Measurements from ENCODE around the gene NRXN3. TPM values are rescaled to one million over a fixed set of nuclear protein-coding genes. Genes with fewer than 3 reads are reported as not detected.

The NRXN3 gene
- total RNA-seq, 2 donors from 2014 or later, result not detected

GRCh38 chr14:79157369-79157768 lies 987.2 kb downstream of the NRXN3 start:
- Mint-ChIP-seq H3K27me3 (ENCODE audit: low read depth) (no peaks in the 10 kb centered on the region), H3K4me1 (ENCODE audit: low read depth) (no peaks in the 10 kb centered on the region), H3K4me3 (no peak overlapping the region), H3K27ac (no peak overlapping the region), H3K36me3 (ENCODE audit: insufficient read depth in 2 of 2) (no peaks in the 10 kb centered on the region), H3K9me3 (peaks cover 2 to 3% of the 10 kb centered on the region in 2 donors)
- DNase-seq (no peak), ATAC-seq (replicated peaks in 1 of 2) (no peak)

DNA sequence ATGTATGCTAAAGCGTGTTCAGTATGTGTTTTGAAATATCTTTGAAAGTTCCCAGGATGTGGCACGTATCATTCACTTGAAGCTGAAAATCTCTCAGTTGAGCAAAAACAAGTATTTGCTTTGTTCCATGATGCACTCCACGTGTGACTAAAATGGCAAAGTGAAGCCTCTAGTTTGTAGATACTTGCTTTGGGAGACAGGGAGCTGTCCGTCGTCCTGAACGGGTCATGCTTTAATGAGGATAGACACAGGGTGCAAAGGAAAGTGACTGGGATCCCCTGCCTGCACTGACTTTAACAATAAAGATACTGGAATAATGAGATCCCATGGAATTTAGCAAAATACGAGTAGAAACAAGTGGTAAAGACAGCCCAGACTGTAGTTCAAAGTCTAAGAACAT lies 991.4 kb downstream of the NRXN3 start:
- Mint-ChIP-seq H3K4me3 (no peak overlapping the region), H3K36me3 (ENCODE audit: insufficient read depth in 2 of 2) (peaks cover 3 to 5% of the 10 kb centered on the region in 2 donors), H3K4me1 (ENCODE audit: low read depth) (no peaks in the 10 kb centered on the region), H3K27ac (no peak overlapping the region), H3K27me3 (ENCODE audit: low read depth) (no peaks in the 10 kb centered on the region), H3K9me3 (peaks cover 6 to 17% of the 10 kb centered on the region in 2 donors)
- ATAC-seq (replicated peaks in 1 of 2) (no peak), DNase-seq (no peak)

GRCh38 chr14:79162833-79163232 lies 992.7 kb downstream of the NRXN3 start:
- no peak for DNase-seq
- H3K27ac Mint-ChIP-seq, result no peak overlapping the region
- no peaks in the 10 kb centered on the region for H3K4me1 Mint-ChIP-seq (ENCODE audit: low read depth)
- H3K36me3 Mint-ChIP-seq (ENCODE audit: insufficient read depth in 2 of 2), result peaks cover 3 to 5% of the 10 kb centered on the region in 2 donors
- H3K4me3 Mint-ChIP-seq, result no peak overlapping the region
- H3K9me3 Mint-ChIP-seq, result peaks cover 6 to 22% of the 10 kb centered on the region in 2 donors
- H3K27me3 Mint-ChIP-seq (ENCODE audit: low read depth), result no peaks in the 10 kb centered on the region
- no peak for ATAC-seq (replicated peaks in 1 of 2)

DNA sequence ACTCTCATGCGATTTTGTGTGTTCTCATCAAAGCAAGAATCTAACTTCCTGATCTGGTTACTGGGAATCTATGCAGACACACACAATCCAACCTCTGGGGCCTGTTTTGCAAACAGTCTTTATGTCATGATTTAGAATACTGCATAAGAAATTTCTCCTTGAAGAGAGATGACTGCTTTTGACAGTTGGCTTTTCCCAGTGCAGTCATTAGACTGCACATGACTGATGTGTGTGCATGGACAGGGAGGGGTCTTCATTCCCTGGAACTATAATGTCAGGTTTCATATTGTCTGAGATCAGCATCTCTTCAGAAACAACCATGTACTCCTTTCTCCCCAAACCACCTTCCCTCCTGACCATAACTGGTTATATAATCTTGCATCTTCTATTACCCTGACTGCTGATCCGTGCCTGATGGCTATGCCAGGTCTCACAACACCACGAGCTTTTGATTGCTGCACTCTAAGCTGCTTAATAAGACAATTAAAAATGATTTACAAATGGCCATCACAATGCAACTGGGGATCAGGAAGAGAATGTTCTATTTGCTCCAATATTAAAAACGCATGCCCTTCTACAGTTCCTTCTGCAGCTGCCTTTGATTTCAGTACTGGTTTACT lies 995.4 kb downstream of the NRXN3 start:
- DNase-seq, result no peak
- H3K36me3 Mint-ChIP-seq (ENCODE audit: insufficient read depth in 2 of 2), result peaks cover 3 to 5% of the 10 kb centered on the region in 2 donors
- H3K27me3 Mint-ChIP-seq (ENCODE audit: low read depth), result no peaks in the 10 kb centered on the region
- ATAC-seq (replicated peaks in 1 of 2), result no peak
- H3K27ac Mint-ChIP-seq, result no peak overlapping the region
- peaks cover 10 to 22% of the 10 kb centered on the region in 2 donors for H3K9me3 Mint-ChIP-seq
- H3K4me3 Mint-ChIP-seq, result no peak overlapping the region
- H3K4me1 Mint-ChIP-seq (ENCODE audit: low read depth), result no peaks in the 10 kb centered on the region

GRCh38 chr14:79166171-79166570 lies 996.0 kb downstream of the NRXN3 start:
- Mint-ChIP-seq H3K9me3 (peaks cover 10 to 22% of the 10 kb centered on the region in 2 donors), H3K27me3 (ENCODE audit: low read depth) (no peaks in the 10 kb centered on the region), H3K27ac (no peak overlapping the region), H3K4me1 (ENCODE audit: low read depth) (no peaks in the 10 kb centered on the region), H3K36me3 (ENCODE audit: insufficient read depth in 2 of 2) (peaks cover 3 to 5% of the 10 kb centered on the region in 2 donors), H3K4me3 (no peak overlapping the region)
- DNase-seq (no peak), ATAC-seq (replicated peaks in 1 of 2) (no peak)

- Mint-ChIP-seq H3K27ac (no peak overlapping the region), H3K36me3 (ENCODE audit: insufficient read depth in 2 of 2) (peaks cover 1 to 2% of the 10 kb centered on the region in 2 donors), H3K27me3 (ENCODE audit: low read depth) (no peaks in the 10 kb centered on the region), H3K9me3 (peaks cover 7 to 16% of the 10 kb centered on the region in 2 donors), H3K4me1 (ENCODE audit: low read depth) (no peaks in the 10 kb centered on the region), H3K4me3 (no peak overlapping the region)
- DNase-seq, result no peak
- ATAC-seq (replicated peaks in 1 of 2), result no peak
Measured at GRCh38 chr14:79167957-79168356, 997.8 kb downstream of the NRXN3 start.

- peaks cover 0 to 3% of the 10 kb centered on the region in 2 donors for H3K9me3 Mint-ChIP-seq
- no peak for ATAC-seq (replicated peaks in 1 of 2)
- no peak overlapping the region for H3K4me3 Mint-ChIP-seq
- H3K36me3 Mint-ChIP-seq (ENCODE audit: insufficient read depth in 2 of 2), result no peaks in the 10 kb centered on the region
- H3K27ac Mint-ChIP-seq, result no peak overlapping the region
- no peak for DNase-seq
- no peaks in the 10 kb centered on the region for H3K4me1 Mint-ChIP-seq (ENCODE audit: low read depth)
- H3K27me3 Mint-ChIP-seq (ENCODE audit: low read depth), result no peaks in the 10 kb centered on the region
Measured at GRCh38 chr14:79175671-79176070, 1005.5 kb downstream of the NRXN3 start.

GRCh38 chr14:79177106-79177505 lies 1006.9 kb downstream of the NRXN3 start:
- no peak overlapping the region for H3K4me3 Mint-ChIP-seq
- no peaks in the 10 kb centered on the region for H3K4me1 Mint-ChIP-seq (ENCODE audit: low read depth)
- H3K27me3 Mint-ChIP-seq (ENCODE audit: low read depth), result no peaks in the 10 kb centered on the region
- no peak for ATAC-seq (replicated peaks in 1 of 2)
- H3K9me3 Mint-ChIP-seq, result peaks cover 0 to 3% of the 10 kb centered on the region in 2 donors
- H3K36me3 Mint-ChIP-seq (ENCODE audit: insufficient read depth in 2 of 2), result no peaks in the 10 kb centered on the region
- no peak for DNase-seq
- no peak overlapping the region for H3K27ac Mint-ChIP-seq

- Mint-ChIP-seq H3K9me3 (peaks cover 0 to 3% of the 10 kb centered on the region in 2 donors), H3K4me1 (ENCODE audit: low read depth) (no peaks in the 10 kb centered on the region), H3K4me3 (no peak overlapping the region), H3K27ac (no peak overlapping the region), H3K36me3 (ENCODE audit: insufficient read depth in 2 of 2) (no peaks in the 10 kb centered on the region), H3K27me3 (ENCODE audit: low read depth) (no peaks in the 10 kb centered on the region)
- DNase-seq (no peak), ATAC-seq (replicated peaks in 1 of 2) (no peak)
Measured at GRCh38 chr14:79178719-79179118, 1008.5 kb downstream of the NRXN3 start.

- ATAC-seq (replicated peaks in 1 of 2), result no peak
- Mint-ChIP-seq H3K36me3 (ENCODE audit: insufficient read depth in 2 of 2) (no peaks in the 10 kb centered on the region), H3K9me3 (peaks cover 0 to 2% of the 10 kb centered on the region in 2 donors), H3K27ac (no peak overlapping the region), H3K27me3 (ENCODE audit: low read depth) (no peaks in the 10 kb centered on the region), H3K4me1 (ENCODE audit: low read depth) (no peaks in the 10 kb centered on the region), H3K4me3 (no peak overlapping the region)
- no peak for DNase-seq
Measured at GRCh38 chr14:79179985-79180384, 1009.8 kb downstream of the NRXN3 start.

- no peak for DNase-seq
- no peak for ATAC-seq (replicated peaks in 1 of 2)
- H3K4me1 Mint-ChIP-seq (ENCODE audit: low read depth), result no peaks in the 10 kb centered on the region
- peaks cover 0 to 2% of the 10 kb centered on the region in 2 donors for H3K9me3 Mint-ChIP-seq
- H3K36me3 Mint-ChIP-seq (ENCODE audit: insufficient read depth in 2 of 2), result no peaks in the 10 kb centered on the region
- no peak overlapping the region for H3K4me3 Mint-ChIP-seq
- no peak overlapping the region for H3K27ac Mint-ChIP-seq
- no peaks in the 10 kb centered on the region for H3K27me3 Mint-ChIP-seq (ENCODE audit: low read depth)
Measured at GRCh38 chr14:79180656-79181055, 1010.5 kb downstream of the NRXN3 start.

DNA sequence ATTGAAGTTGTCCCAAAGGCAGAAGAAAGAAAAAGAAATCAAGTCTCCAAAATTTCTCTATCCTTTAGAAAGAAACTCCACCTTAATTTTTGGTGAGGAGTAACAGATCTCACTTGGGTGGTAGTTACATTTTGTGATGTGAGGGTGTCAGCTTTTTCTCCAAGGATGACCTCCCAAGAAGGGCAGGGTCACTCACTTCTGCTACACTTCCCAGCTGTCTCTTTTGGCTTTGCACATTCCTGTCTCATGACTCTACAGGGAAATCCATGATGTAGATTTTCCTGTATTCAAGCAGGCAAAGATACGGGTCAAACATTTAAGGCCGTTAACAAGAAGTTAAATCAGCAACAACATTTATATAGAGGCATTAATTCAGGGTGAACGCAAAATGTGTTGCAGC lies 1016.4 kb downstream of the NRXN3 start:
- Mint-ChIP-seq H3K27ac (no peak overlapping the region), H3K4me1 (ENCODE audit: low read depth) (no peaks in the 10 kb centered on the region), H3K27me3 (ENCODE audit: low read depth) (no peaks in the 10 kb centered on the region), H3K4me3 (no peak overlapping the region), H3K9me3 (peaks cover 0 to 3% of the 10 kb centered on the region in 2 donors), H3K36me3 (ENCODE audit: insufficient read depth in 2 of 2) (no peaks in the 10 kb centered on the region)
- ATAC-seq (replicated peaks in 1 of 2) (no peak), DNase-seq (no peak)

DNA sequence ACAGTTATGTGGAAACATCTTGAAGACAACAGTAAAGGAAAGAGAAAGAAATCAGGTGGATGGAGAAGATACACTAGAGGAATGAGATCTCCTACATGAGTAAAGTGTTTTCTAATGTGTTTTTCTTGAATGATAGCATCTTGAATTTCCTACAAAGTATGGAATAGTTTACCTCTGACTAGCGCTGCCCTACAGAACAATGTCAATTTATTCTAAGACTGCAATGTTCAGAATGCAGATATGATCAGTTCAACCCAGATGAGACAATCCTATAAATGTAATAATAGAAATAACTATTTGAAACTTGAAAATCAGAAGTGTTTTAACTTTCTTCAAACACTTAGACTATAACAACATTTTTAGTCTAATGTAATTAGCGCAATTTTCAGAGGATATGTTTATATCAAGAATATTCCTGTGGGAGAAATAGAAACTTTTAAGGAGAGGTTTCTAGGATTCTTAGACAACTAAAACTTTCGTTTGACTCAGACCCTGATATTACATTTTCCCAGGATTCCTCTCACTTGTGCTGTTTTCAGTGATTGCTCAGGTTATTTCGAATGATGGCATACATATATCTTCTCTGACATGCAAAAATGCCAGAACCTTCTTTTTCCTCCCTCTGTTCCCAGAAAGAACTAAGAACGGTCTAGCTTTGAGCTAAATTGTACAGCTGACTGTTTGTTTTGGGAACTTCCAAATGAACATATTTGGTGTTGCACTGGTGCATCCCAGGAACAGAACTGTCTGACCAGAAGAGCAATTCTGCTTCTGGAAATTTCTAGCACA lies 1023.7 kb downstream of the NRXN3 start:
- Mint-ChIP-seq H3K4me1 (ENCODE audit: low read depth) (no peaks in the 10 kb centered on the region), H3K36me3 (ENCODE audit: insufficient read depth in 2 of 2) (no peaks in the 10 kb centered on the region), H3K4me3 (no peak overlapping the region), H3K27me3 (ENCODE audit: low read depth) (no peaks in the 10 kb centered on the region), H3K9me3 (peaks cover 0 to 2% of the 10 kb centered on the region in 2 donors), H3K27ac (no peak overlapping the region)
- ATAC-seq (replicated peaks in 1 of 2) (no peak), DNase-seq (no peak)
